GM12875 (cell line): ENCODE results near the gene UGT3A1.

Source experiments
- H3K4me3 ChIP-seq: one replicate; pipeline ENCODE4 v1.5.1; 2011; ENCODE audit warnings: low read depth, low read length, control low read depth
- TF ChIP-seq, protein P1 (sequence below): IDR thresholded peaks from 2 replicates; pipeline ENCODE4 v1.5.1; 2011; ENCODE audit warnings: low read depth, mild to moderate bottlenecking, control low read depth, inconsistent platforms, low read length, moderate library complexity, borderline replicate concordance; ENCODE audit not compliant: insufficient read depth

UGT3A1 gene

DNA sequence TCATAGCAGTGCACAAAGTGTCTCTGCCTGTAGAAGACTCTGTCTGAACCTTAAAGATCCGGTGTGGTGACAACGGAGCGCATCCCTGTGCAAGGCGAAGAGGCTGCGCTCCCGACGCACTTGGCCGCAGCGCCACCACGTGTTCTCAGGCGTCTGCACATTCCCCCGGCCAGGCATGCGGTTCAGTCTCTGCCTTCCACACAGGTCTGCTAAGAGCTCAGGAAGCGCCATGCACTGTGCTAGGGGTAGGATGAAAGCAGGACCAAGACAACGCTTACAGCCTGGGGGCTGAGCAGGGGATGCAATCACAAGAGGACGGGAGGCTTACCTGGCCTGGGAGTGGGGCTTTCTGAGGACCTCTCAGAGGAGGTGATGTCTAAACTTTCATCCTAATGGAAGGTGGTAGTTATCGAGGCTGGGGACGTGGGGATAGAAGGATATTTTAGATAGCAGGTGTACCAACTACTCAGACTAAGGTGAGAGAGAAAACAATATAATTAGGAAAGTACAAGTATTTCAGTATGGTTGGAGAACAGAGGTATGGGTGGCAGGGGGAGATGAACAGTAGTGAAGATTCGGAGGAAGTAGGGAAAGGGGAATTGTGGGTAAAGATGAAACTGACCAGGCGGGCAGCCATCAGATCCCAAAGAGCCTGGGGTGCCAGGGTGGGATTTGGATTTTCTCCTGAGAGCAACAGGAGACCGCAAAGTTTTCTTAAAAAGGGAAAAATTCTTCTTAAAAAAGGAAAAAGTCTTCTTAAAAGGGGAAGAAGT, 66.1 kb downstream of the UGT3A1 start:
- TF ChIP-seq, protein P1, sequence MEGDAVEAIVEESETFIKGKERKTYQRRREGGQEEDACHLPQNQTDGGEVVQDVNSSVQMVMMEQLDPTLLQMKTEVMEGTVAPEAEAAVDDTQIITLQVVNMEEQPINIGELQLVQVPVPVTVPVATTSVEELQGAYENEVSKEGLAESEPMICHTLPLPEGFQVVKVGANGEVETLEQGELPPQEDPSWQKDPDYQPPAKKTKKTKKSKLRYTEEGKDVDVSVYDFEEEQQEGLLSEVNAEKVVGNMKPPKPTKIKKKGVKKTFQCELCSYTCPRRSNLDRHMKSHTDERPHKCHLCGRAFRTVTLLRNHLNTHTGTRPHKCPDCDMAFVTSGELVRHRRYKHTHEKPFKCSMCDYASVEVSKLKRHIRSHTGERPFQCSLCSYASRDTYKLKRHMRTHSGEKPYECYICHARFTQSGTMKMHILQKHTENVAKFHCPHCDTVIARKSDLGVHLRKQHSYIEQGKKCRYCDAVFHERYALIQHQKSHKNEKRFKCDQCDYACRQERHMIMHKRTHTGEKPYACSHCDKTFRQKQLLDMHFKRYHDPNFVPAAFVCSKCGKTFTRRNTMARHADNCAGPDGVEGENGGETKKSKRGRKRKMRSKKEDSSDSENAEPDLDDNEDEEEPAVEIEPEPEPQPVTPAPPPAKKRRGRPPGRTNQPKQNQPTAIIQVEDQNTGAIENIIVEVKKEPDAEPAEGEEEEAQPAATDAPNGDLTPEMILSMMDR, result peak; percentile 89
- H3K4me3 ChIP-seq, result no peak overlapping the region

DNA sequence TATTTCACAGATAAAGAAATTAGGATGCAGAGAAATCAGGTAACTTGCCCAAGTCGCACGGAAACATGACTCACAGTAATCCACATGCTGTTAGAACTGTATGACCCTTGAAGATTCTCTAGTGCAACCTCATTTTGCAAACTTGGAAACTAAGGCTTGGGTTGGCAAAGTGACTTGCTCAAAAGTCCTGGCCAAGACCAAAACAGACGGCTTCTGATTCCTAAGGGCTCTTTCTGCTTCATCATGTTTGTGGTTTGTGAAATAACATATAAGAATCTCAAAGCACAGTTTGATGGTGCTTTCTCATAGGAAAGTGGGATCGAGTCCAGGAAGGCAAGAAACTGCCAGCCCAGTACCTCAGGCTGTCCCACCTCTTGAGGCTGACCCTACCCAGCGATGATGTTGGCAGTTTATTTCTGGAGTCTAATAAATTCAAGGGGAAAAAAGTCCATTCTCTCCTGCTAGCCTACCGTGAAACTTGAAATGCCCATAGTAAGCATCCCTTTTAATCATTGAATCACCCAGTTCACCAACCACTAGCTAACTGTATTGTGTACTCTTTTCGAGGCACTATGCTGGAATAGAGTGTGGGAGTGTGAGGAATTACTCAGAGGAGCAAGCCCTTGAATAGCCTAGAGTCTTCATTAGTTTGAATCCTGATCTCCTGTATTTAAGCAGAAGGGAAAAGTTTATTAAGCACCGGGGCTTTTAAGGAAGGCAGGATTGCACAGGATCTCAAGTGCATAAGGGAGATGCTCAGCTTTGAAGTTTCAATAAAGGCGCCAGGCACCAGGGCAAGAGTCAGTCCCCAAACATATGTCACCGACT, 66.9 kb downstream of the UGT3A1 start:
- TF ChIP-seq, protein P1, result no peak
- H3K4me3 ChIP-seq, result no peak overlapping the region

DNA sequence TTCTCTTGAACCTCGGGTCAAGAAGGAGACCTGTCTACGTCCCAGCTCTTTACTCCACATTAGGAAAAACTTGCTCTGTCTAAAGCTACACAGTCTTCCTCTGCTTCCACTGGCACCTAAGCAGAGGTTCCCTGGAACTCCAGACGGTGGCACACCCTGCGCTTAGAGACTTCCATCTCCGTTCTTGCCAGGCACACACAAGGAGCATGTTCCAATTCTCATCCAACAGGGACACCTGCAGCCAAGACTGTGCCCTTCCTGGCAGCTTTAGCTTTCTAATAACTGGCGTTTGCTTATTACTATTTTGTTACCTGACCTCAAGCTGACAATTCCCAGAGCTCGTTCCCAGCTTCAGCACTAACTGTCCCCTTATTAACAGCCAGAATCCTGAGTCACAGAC, 68.7 kb downstream of the UGT3A1 start:
- TF ChIP-seq, protein P1, result no peak
- H3K4me3 ChIP-seq, result no peak overlapping the region

DNA sequence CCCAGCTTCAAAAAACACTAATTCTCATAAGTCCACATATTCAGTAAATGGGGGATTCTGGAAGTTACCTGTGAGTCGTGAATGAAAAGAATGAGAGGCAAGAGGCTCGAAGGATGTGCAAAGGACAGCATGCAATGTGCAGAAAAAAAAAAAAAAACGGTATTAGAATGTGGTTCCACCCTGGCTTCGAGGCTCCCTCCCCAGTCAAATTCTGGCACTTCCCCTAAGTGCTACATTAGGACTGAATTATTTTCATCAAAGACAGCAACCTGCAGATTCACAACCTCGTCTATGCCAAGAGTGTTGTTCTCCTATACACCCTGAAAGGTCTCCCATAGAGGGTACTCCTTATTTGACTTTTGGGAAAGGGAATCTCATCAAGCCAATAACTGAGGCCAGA, 69.3 kb downstream of the UGT3A1 start:
- TF ChIP-seq, protein P1, result no peak

DNA sequence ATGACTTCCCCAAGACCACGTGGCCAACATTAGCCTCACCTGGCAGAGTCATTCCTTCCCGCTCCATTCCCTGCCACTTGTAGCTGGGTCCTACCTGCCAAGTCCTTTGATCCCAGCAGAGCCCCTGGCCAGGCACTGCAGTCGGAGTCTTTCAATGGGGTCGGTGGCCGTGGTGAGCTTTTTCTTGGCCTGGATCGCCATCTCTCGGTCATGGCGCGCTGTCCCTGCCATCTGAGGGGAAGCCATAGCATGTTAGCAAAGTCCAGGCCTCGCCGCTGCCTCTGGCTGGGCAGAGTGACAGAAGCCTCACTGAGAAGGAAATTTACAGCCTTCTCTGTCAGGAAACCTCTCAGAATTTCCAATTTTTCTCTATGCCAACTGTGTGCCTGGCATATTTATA, 70.3 kb downstream of the UGT3A1 start:
- no peak overlapping the region for H3K4me3 ChIP-seq
- TF ChIP-seq, protein P1, result no peak

More for the DNA sequence above, 69.3 kb downstream of the UGT3A1 start:
- no peak overlapping the region for H3K4me3 ChIP-seq

DNA sequence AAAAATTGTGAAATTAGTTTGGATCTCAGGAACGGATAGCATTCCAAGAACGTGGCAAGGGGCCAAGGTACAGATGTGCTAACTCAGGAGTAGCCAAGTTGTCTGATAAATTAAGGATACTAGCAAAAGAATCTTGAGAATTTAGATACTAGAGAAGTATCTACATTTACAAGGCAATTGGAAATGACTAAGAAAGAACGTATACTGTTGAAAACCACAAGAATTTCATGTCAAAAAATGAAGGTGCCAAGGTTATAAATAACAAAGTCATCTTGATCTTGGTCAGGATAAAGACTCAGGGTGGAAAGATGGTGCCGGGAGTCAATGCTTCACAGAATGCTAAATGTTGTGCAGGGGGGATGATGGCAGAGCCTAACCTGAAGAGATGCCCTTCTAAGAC, 72.0 kb downstream of the UGT3A1 start:
- H3K4me3 ChIP-seq, result no peak overlapping the region
- TF ChIP-seq, protein P1, result no peak
